RWPE1 (cell line): ENCODE data around the gene CNDP1.
A peak's percentile ranks its signal among the peaks of the same experiment; 100 is the strongest.

Experiments
- CTCF ChIA-PET: fragments of 350-600 bp; sonication (Branson Sonifier 250); formaldehyde crosslinking; extraction: SDS; loops from one replicate; lab custom pipeline; 2021; lab: Yijun Ruan, JAX
- POLR2A ChIA-PET: fragments of 400-600 bp; formaldehyde crosslinking; extraction: SDS; loops from one replicate; lab custom pipeline; 2020; ENCODE audit warnings: antibody characterized with exemption; ENCODE audit not compliant: low non-redundant PET; lab: Yijun Ruan, JAX
- DNase-seq: peaks from one replicate; pipeline ENCODE4 v3.0.0; 2012; ENCODE audit warnings: low spot score
- H3K27ac ChIP-seq: fragments of 450-650 bp; 2 replicates; pipeline ENCODE4 v1.5.1; 2017
- TF ChIP-seq, protein P1 (sequence below): fragments of 450-650 bp; conservative IDR thresholded peaks from 2 replicates; pipeline ENCODE4 v1.5.1; 2017; ENCODE audit warnings: low read depth, mild to moderate bottlenecking

CNDP1 gene

DNA sequence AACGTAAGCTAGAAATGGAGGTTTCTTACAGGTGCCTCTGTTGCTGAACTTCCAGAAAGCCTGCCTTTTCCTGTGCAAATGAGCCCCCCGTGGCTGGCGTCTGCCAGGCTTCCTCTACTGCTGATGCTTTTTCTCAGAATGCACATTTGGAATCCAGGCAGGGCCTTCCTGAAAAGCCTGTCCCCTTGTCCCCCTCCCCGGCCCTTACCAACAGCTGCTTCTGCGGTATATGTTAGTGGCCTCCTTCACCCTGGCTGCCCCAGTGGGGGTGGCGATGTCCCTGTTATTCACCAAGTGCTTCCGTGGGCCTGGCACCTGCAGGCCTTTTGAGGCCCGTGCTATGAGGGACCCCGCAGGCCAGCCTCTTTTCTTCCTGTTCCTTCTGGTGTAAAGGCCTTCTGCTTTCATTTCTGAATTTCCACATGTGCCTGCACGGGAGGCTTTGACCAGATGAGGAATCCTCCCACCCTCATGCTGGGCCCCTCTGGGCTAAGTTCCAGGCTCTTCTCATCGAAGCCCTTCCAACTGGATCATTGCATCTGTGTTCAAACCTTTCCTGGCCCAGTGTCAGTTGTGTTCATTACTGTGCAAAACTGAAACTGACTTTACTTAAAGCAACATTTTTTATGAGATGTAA, 27.7 kb upstream of the CNDP1 start:
- DNase-seq = no peak
- POLR2A ChIA-PET = no interaction called here
- CTCF ChIA-PET = no interaction called here
- TF ChIP-seq, protein P1, sequence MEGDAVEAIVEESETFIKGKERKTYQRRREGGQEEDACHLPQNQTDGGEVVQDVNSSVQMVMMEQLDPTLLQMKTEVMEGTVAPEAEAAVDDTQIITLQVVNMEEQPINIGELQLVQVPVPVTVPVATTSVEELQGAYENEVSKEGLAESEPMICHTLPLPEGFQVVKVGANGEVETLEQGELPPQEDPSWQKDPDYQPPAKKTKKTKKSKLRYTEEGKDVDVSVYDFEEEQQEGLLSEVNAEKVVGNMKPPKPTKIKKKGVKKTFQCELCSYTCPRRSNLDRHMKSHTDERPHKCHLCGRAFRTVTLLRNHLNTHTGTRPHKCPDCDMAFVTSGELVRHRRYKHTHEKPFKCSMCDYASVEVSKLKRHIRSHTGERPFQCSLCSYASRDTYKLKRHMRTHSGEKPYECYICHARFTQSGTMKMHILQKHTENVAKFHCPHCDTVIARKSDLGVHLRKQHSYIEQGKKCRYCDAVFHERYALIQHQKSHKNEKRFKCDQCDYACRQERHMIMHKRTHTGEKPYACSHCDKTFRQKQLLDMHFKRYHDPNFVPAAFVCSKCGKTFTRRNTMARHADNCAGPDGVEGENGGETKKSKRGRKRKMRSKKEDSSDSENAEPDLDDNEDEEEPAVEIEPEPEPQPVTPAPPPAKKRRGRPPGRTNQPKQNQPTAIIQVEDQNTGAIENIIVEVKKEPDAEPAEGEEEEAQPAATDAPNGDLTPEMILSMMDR = no peak
- H3K27ac ChIP-seq = no peak overlapping the region

DNA sequence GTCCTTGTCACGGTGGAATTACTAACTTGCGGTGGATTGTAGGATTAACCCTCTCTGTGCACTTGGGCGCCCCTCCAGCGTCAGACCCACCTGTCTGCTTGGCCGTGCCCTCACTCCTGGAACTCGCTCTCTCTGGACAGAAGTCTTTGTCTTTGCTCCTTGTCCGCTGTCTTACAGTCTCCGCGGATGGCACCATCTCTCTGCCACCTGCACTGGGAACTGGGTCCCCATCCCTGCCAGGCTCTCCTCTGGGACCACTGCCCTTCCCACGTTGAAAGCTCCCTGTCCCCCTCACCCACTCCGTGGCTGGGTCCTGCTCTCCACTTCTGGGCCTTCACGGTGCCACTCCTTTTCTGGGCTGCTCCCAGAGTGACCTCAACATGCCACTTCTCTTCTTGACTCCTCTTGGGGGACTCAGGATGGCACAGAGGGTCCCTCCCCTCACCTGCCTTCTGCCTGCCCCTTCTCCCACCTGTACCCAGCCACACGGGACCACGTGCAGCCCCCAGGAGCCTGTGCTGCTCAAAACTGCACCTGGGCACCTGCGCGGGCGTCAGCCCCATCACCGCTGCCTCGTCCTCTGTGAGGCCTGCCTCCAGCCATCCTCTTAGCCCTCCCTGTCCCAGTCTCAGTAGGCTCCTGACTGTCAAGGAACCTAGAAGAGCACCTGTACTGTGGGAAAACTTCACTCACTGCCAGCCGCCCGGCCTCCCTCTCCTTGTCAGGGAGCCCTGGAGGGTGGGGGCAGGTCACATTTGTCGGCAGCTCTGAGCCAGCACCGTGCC, 27.0 kb upstream of the CNDP1 start:
- ChIA-PET CTCF (interaction anchor here (1.1 kb wide), 1 partner anchor 44 kb away, joined by 3 read pairs; no protein-coding TSS in a partner anchor), POLR2A (no interaction called here)
- TF ChIP-seq, protein P1 = no peak
- 0 out of 2 replicates have a peak overlapping the region, but pooled peaks have one; percentile 21 for H3K27ac ChIP-seq
- no peak for DNase-seq

DNA sequence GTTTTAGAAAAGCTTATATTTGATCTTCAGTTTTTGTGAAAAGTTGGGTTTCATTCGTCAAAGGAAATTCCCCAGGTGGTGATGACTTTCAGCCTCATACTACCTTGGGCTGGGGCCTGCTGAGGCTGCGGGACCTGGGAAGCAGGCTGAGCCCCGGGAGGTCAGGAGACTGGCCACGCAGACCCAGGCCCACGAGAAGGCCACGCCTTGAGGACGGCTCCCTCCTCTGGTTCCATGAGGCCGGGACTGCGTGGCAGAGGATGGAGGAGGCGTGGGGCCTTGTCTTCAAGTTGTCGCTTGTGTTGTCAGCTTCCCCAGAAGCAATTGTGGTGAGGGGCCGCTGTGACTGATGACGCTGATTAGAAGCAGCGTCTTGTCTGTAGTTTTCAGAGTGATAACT, 26.4 kb upstream of the CNDP1 start:
- TF ChIP-seq, protein P1 = no peak
- CTCF ChIA-PET = interaction anchor here (1.1 kb wide), 1 partner anchor 44 kb away, joined by 3 read pairs; no protein-coding TSS in a partner anchor
- DNase-seq = no peak
- POLR2A ChIA-PET = no interaction called here
- H3K27ac ChIP-seq = 0 out of 2 replicates have a peak overlapping the region, but pooled peaks have one; percentile 21

DNA sequence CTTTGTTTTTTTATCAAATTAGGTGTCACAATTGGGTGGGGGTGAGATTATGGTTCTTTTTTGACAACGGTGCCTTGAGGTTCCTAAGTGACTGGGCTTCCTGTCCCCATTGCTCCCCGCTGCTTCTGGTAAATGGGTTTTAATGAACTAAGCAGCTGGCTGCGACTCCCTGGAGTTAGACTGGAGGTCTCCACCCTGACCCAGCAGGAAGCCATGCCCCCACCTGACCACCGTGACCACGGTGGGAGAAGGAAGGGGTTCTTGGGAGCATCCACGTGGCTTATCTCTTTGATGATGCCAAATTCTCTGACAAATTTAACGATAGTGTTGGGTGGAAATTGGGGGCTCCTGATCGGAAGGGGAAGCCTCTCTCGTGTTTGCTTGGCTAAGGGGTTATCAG, 25.9 kb upstream of the CNDP1 start:
- POLR2A ChIA-PET = no interaction called here
- TF ChIP-seq, protein P1 = no peak
- no peak for DNase-seq
- CTCF ChIA-PET = interaction anchor here (1.1 kb wide), 1 partner anchor 43 kb away, joined by 3 read pairs; no protein-coding TSS in a partner anchor
- no peak overlapping the region for H3K27ac ChIP-seq

DNA sequence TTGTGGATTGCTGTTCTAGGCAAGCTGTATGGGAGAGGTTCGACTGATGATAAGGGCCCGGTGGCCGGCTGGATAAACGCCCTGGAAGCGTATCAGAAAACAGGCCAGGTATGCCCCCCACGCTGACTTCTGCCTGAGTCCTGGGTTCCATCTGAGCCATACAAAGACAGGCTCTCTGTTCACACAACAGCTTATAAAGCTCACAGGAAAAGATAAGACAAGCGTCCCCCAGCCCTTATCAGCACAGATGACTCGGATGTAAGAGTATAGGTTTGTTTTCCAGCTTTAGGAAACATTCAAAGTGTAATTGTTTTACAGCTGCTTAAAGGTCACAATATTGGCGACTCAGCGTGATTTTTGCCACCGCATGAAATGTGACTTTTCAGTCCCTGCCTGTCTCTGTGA, 25.5 kb upstream of the CNDP1 start:
- H3K27ac ChIP-seq = no peak overlapping the region
- TF ChIP-seq, protein P1 = no peak
- POLR2A ChIA-PET = no interaction called here
- no peak for DNase-seq
- CTCF ChIA-PET = no interaction called here

DNA sequence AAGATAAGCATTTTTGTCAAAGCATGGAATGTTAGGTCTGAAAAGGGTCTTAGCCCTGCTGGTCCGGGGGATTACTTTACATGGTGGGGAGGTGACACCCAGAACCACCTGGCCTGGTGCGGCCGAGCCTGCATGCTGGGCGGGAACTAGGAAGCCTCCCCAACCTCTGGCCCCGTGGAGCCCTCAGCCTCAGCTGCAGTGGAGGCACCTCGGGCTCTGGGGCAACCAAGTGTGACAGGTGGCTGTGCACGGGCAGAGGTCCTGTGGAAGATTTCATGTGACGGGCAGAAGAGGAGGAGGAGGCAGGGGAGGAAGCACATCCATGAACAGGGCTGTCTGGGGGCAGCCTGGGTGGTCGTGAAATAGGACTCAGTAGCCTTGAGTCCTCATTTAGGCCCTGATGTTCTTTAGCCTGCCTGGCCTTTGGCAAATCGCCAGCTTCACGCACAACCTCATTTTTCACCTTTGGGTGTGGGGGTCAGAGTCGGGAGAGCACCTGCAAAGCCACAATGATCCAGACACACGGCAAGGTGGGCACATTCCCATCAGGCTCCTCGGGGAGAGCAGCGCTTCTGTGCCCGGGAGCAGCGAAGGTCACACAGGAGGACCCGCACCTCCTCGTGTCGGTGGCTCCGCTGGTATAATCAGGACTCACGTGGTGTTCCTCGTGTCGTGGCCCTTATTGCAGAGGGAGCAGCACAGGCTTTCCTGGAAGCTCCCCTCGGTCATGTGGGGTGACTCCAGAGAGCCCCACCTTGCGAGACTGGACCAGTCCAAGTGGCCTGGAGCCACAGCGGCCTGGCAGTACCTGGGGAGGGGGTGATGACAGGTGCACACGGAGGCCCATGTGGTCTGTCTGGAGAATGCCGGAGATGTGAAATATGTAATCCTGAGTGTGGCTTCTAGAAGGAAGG, 24.2 kb upstream of the CNDP1 start:
- DNase-seq = no peak
- H3K27ac ChIP-seq = no peak overlapping the region
- TF ChIP-seq, protein P1 = no peak
- POLR2A ChIA-PET = no interaction called here
- CTCF ChIA-PET = no interaction called here
